Activated T-cell treated with anti-CD3 and anti-CD28 coated beads, Interleukin-2, amount 50 U/mL, for 48 hours (primary cell): ENCODE data around the gene ZNF761.
A peak's percentile ranks its signal among the peaks of the same experiment; 100 is the strongest.
"Not testable (repeated sequence)": the region's sequence is repeated elsewhere in the genome, so short reads cannot be mapped to it uniquely, and the experiment has no call there.

ENCODE experiments used
- DNase-seq, 2 experiments: peaks; one replicate each; pipeline ENCODE4 v3.0.0-alpha.2; 2020

Gene ZNF761

GRCh38 chr19:53461866-53462265 is 30.1 kb downstream of the ZNF761 start:
- DNase-seq, result no peak

DNA sequence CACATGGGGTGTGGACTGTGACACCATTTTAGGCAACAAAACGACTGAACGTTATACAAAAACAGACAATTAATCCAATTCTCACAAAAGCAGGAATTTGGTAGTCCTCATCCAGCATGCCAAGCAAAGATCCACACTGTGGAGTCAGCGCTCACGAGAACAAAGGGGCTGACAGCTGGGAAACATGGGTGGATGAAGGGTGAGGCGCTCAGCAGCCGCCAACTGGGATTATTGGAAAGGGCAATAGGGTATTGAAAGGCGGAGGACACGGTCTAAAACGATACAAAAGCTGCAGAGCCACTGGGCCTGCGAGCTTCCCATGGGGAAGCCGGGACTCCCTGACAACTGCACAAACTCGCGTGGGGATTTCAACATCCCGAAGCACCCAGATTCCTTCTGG is 31.1 kb downstream of the ZNF761 start:
- DNase-seq, result no peak

DNA sequence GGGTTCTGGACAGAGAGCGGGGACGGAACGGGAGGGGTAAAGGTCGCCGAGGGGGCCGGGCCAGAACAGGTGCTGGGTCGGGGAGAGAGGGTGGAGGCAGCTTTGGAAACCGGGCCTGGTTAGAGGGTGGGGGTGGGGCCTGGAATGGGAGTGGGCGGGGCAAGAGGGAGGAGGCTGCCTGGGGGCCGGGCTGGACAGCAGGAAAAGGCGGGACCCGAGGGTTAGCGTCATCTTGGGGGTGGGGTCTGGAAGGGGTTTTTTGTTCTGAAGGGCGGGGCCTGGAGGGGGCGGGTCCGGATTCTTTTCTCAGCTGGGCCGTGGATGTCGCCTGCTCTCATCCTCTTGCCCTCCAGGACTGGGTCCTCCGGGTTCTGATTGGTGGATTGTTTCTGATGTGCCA is 31.5 kb downstream of the ZNF761 start:
- DNase-seq, result peak in 1 of 2 experiments; percentile 29

DNA sequence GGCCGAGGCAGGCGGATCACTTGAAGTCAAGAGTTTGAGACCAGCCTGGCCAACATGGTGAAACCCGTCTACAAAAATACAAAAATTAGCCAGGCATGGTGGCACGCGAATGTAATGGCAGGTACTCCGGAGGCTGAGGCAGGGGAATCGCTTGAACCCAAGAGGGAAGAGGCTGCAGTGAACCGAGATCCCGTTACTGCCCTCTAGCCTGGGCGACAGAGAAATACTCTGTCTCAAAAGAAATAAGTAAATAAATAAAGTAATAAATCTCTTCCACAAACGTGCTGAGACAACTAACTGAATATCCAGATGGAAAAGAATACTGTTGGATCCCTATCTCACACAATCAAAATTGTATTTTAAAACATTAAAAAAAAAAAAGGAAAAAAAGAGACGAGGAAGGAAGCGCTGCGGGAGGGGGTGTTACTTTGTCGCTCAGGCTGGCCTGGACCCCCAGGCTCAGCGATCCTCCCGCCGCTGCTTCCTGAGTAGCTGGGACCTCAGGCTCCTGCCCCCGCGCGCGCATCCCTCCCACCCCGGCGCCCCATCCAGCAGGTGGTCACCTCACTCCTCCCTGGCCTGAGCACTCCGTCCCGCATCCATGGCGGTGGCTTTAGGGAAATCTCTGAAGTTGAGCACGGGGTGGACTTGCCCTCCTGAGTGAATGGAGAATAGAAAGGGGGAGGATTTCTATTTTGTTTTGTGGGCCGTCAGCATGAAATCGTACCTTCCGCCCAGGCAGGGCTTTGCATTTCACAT is 35.1 kb downstream of the ZNF761 start:
- DNase-seq, result no peak

DNA sequence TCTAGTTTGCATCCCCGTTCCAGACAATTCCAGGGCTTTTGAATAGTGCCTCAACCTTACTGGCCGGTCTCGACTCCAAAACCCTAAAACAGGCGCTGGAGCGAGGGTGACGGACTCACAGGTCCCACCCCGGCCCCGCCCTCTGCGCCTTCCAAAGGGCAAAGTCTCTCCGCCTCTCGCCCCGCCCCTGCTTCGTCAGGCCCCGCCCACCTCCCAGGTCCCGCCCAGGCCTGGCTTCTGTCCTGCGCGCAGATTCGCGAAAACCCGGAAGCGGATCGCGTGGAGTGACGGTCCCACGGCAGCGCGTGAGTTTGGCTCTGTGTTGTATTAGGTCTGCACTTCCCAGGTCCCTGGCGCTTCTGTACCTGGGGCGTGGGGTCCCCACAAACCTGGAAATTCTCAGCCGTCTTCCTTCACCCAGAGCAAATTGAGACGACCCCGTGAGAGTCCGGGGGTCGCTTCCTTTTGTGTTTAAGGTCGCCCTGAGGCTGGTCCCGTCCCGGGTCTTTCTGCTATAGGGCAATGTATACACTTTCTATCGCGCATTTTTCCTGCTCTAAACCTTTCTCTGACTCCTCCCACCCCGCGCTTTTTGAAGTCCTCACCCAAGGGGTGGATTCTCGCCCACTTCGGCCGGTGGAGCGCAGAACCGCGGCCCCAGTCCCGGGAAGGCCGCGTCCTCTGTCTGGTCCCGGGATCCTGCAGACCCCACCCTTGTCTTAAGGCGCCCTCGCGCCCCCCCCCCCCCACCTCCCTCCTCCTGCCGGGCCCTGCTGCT is 35.9 kb downstream of the ZNF761 start, which contains the start of gene ZNF813:
Gene ZNF813, plus strand, starts transcription at position 249 of the 778 bp plus-strand sequence. CDS start 16,090 bp downstream, outside the sequence.
- peak; percentile 98 to 99 for DNase-seq

- DNase-seq, result not testable (repeated sequence)
These were observed 36.8 kb downstream of the ZNF761 start for GRCh38 chr19:53468628-53469027.

GRCh38 chr19:53471916-53472315 is 40.1 kb downstream of the ZNF761 start:
- DNase-seq, result no peak

GRCh38 chr19:53474832-53475231 is 43.0 kb downstream of the ZNF761 start:
- DNase-seq, result not testable (repeated sequence)

DNA sequence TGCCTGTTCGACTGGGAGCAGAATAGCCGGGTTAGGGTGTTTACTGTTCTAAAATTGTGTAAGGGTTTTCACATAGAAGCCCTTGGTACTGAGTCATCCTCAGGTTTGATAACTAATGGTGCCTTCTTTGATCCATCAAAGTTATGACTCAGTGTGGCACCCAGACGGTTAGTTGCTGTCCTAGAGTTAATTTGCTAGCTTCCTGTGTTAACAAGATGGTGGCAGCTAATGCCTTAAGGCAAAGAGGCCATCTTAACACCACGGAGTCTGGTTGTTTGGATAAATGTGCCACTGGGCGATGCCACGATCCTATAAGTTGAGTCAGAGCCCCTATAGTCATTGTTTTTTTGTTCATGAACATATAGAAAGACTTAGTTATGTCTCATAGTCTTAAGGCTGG is 43.7 kb downstream of the ZNF761 start:
- not testable (repeated sequence) for DNase-seq

- DNase-seq, result not testable (repeated sequence)
These were observed 52.0 kb downstream of the ZNF761 start for GRCh38 chr19:53483751-53484150.

DNA sequence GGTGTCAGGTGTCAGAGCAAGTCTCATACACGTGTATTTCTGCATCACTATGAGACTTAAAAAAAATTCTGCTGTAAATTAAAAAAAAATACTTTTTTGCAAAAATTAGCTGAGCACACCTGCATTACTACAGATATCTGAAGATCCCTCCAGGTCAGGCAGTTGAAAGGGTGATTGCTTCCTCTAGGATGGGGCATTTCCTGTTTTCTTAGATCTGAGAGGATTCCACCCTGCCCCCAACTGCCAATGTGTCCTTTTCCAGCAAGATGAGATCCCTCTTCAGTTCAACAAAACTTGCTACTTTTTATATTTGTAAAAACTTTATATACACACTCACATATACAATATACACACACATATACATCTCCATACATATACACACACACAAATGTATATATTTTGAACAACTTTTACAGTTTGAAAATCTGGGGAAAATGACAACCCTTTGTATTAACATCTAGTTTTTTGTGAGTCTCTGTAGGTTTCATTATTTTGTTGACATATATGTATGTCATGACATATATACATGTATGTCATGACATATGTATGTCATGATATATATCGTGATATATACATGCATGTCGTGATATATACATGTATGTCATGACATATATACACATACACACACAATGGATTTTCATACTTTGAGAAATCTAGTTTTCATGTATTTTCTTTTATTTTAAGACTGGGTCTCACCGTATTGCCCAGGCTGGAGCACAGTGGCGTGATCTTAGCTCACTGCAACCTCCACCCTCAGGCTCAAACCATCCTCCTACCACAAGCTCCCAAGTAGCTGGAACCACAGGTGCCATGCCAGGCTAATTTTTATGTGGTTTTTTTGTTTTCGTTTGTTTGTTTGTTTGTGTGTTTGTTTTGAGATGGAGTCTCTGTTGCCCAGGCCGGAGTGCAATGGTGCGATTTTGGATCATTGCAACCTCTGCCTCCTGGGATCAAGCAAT is 53.5 kb downstream of the ZNF761 start:
- DNase-seq, result no peak

GRCh38 chr19:53492153-53492552 is 60.4 kb downstream of the ZNF761 start:
- no peak for DNase-seq

- DNase-seq, result not testable (repeated sequence)
These were observed 65.7 kb downstream of the ZNF761 start for GRCh38 chr19:53497311-53498023.

DNA sequence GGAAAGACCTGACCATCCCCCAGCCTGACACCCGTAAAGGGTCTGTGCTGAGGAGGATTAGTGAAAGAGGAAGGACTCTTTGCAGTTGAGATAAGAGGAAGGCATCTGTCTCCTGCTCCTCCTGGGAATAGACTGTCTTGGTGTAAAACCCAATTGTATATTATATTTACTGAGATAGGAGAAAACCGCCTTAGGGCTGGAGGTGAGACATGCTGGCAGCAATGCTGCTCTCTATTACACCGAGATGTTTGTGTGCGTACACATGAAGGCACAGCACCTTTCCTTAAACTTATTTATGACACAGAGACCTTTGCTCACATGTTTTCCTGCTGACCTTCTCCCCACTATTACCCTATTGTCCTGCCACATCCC is 66.2 kb downstream of the ZNF761 start:
- not testable (repeated sequence) for DNase-seq

DNA sequence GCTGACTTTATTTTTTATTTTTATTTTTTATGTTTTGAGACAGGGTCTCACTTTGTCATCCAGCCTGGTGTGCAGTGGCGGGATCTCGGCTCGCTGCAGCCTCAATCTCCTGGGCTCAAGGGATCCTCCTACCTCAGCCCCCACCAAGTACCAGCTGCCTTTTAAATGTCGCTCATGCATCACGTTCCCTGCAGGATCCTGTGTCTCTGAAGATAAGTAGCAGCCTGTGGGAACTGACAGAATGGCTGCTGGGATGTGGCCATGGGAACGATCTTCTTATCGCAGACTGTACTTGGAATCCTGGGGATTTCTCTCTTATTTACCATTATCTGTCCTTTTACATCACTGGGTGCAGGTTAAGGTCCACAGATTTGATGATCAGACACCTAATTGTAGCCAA is 71.4 kb downstream of the ZNF761 start:
- not testable (repeated sequence) for DNase-seq

DNA sequence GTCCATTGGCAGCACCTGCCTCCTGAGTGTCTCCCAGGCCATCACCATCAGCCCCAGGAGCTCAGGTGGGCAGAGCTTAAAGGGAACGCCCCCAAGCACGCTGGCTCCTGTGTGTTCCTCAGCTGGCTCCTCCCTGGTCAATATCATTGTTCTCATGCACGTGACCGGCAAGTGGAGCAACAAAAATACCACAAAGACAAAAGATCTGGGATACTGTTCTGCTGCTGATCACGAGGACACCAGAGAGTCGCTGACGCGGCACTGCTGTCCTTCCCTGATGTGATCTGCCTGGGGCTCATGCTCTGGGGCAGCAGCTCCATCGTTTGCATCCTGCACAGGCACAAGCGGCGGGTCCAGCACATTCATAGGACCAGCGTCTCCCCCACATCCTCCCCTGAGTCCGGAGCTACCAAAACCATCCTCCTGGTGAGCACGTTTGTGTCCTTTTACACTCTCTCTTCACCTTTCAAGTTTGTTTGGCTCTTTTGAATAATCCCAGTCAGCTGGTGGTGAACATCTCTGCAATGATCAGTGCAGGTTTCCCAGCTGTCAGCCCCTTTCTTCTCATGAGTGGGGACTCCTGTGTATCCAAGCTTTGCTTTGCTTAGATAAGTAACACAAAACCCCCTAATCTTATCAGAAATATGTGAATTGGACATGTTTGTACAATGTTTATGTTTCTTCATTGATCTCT is 72.0 kb downstream of the ZNF761 start:
- DNase-seq, result not testable (repeated sequence)

GRCh38 chr19:53504365-53504703 is 72.5 kb downstream of the ZNF761 start:
- DNase-seq, result not testable (repeated sequence)

DNA sequence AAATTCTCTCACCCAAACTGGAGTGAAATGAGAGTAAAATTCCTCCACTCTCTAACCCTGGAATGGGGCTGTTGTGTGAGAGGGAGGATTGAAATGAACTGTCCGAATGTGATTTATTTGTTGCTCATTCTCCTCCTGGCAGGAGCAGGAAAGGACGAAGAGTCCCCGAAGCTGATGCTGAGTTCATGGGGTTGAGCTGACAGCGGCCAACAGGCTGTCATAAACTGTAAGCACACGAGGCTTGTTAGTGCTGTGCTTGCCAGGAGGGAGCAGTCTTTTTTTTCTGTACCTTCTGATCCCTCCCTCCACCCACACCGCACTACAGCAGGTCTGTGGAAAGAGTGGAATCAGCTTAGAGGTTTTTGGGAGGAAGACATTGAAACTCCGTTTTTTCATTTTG is 73.1 kb downstream of the ZNF761 start:
- no peak for DNase-seq

DNA sequence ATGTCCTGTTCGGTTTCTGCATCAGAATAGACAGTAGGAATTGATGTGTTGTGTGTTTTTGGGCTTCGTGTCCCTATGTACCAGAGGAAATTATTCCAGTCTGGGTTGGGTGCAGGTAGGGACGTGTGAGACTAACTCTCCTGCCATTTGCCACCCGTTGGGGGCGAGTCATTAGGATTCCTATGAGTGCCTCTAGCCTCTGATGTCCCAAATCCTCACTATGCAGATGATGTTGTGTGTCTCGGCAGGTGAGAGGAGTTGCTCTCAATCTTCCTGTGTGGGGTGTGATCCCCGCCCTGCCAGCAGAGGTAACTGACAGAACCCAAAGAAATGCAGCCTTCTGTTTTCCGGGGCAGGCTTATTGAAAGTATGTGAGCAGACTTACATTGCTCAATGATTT is 74.9 kb downstream of the ZNF761 start:
- no peak for DNase-seq
